22Rv1 (cell line): ENCODE results near the gene RILPL2.
"Not testable (repeated sequence)": the region's sequence is repeated elsewhere in the genome, so short reads cannot be mapped to it uniquely, and the experiment has no call there.

Source experiments
- H3K27ac ChIP-seq: fragments of 450-650 bp; 2 replicates; pipeline ENCODE4 v1.5.1; 2017
- CTCF ChIP-seq: fragments of 450-650 bp; IDR thresholded peaks from 2 replicates; pipeline ENCODE4 v1.5.1; 2017; ENCODE audit warnings: mild to moderate bottlenecking
- ZFX ChIP-seq: fragments of 450-650 bp; IDR thresholded peaks from 2 replicates; pipeline ENCODE4 v1.6.1; 2017; ENCODE audit warnings: antibody characterized with exemption, borderline replicate concordance

Gene RILPL2

GRCh38 chr12:123369229-123369628, 67.3 kb downstream of the RILPL2 start:
- no peak for TF ChIP-seq CTCF
- TF ChIP-seq ZFX: no peak
- H3K27ac ChIP-seq: no peak overlapping the region

GRCh38 chr12:123368431-123368830, 68.1 kb downstream of the RILPL2 start:
- not testable (repeated sequence) for H3K27ac ChIP-seq

GRCh38 chr12:123367511-123367910, 69.0 kb downstream of the RILPL2 start:
- TF ChIP-seq CTCF (no peak), ZFX (no peak)
- H3K27ac ChIP-seq: no peak overlapping the region
